Cardiac muscle cell (in vitro differentiated cells and primary cell): ENCODE measurements around the gene FCGR3A. TPM values are rescaled to one million over a fixed set of nuclear protein-coding genes. Genes with fewer than 3 reads are reported as not detected.

Source experiments
- DNase-seq, 2 donors: peaks; one replicate each; pipeline versions ENCODE4 v3.0.0 to v3.0.0-alpha.2; 2010 to 2017; ENCODE audit warnings: low read depth in 1 of 2, low spot score in 1 of 2
- H3K27ac ChIP-seq: fragments of 200-600 bp; sonication (generic); 2 replicates; pipeline ENCODE4 v1.5.1; 2016
- H3K27me3 ChIP-seq: fragments of 200-600 bp; sonication (generic); 2 replicates; pipeline ENCODE4 v1.6.0; 2016; ENCODE audit warnings: control low read depth
- H3K36me3 ChIP-seq: fragments of 200-600 bp; sonication (generic); 2 replicates; pipeline ENCODE4 v1.5.1; 2016; ENCODE audit warnings: control low read depth
- H3K4me1 ChIP-seq: fragments of 200-600 bp; sonication (generic); 2 replicates; pipeline ENCODE4 v1.8.1; 2017; ENCODE audit warnings: low read depth, mild to moderate bottlenecking, mixed run types
- H3K4me3 ChIP-seq: fragments of 200-600 bp; sonication (generic); 2 replicates; pipeline ENCODE4 v1.5.1; 2016; ENCODE audit warnings: mild to moderate bottlenecking
- H3K9me3 ChIP-seq: fragments of 200-600 bp; sonication (generic); 2 replicates; pipeline ENCODE4 v1.5.1; 2017; ENCODE audit warnings: low read depth, mild to moderate bottlenecking, control low read depth
- CTCF ChIP-seq: IDR thresholded peaks from 2 replicates; pipeline ENCODE4 v1.5.1; 2012; ENCODE audit warnings: low read depth, mild to moderate bottlenecking, low read length
- polyA plus RNA-seq: library from polyadenylated mRNA; unstranded; fragments of >200 nt; fragmentation: Nextera tagmentation; extraction: Ambion mirVana; gene quantifications from 2 replicates; pipeline ENCODE4 v1.2.1, GENCODE V29; 2016
- total RNA-seq: library from RNA; depleted of rRNA; stranded (reverse); fragments of >200 nt; gene quantifications from 2 replicates; pipeline ENCODE4 v1.2.3, GENCODE V29; 2016

Gene FCGR3A
- total and polyA plus RNA-seq, 2 experiments from 2014 or later = not detected

GRCh38 chr1:161499099-161500039 is 50.2 kb downstream of the FCGR3A start:
- Histone ChIP-seq H3K4me1 (no peaks in the 10 kb centered on the region), H3K36me3 (no peaks in the 10 kb centered on the region), H3K27ac (no peak overlapping the region), H3K27me3 (peaks cover 33% of the 10 kb centered on the region), H3K9me3 (no peaks in the 10 kb centered on the region), H3K4me3 (no peak overlapping the region)
- no peak for TF ChIP-seq CTCF
- DNase-seq = peak in 1 of 2 donors; percentile 39

- H3K4me1 ChIP-seq = no peaks in the 10 kb centered on the region
- no peak overlapping the region for H3K4me3 ChIP-seq
- no peaks in the 10 kb centered on the region for H3K9me3 ChIP-seq
- no peaks in the 10 kb centered on the region for H3K36me3 ChIP-seq
- peaks cover 37% of the 10 kb centered on the region for H3K27me3 ChIP-seq
- no peak for DNase-seq
- TF ChIP-seq CTCF = no peak
- no peak overlapping the region for H3K27ac ChIP-seq
Measured at GRCh38 chr1:161498646-161499045, 51.0 kb downstream of the FCGR3A start.

GRCh38 chr1:161497961-161498360 is 51.7 kb downstream of the FCGR3A start:
- no peak overlapping the region for H3K4me3 ChIP-seq
- no peak for DNase-seq
- no peaks in the 10 kb centered on the region for H3K9me3 ChIP-seq
- H3K4me1 ChIP-seq = no peaks in the 10 kb centered on the region
- H3K36me3 ChIP-seq = no peaks in the 10 kb centered on the region
- no peak overlapping the region for H3K27ac ChIP-seq
- peaks cover 37% of the 10 kb centered on the region for H3K27me3 ChIP-seq
- TF ChIP-seq CTCF = no peak

DNA sequence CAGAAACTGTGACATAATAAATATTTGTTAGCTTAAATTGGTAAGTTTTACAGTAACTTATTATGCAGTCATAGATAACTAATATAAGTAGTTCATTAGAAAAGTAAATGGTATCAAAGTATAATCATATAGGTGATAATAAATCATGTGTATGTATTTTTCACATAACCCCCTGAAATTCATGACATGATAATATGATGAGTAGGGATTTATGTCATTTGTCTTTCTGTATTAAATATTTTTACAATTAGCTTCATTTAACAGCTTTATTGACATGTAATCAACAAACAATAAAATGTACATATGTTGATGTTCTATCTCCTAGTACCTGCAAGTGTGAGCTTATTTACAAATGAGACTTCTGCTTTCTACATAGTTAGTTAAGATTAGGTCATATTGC is 54.1 kb downstream of the FCGR3A start:
- Histone ChIP-seq H3K4me1 (no peaks in the 10 kb centered on the region), H3K36me3 (no peaks in the 10 kb centered on the region), H3K9me3 (no peaks in the 10 kb centered on the region), H3K4me3 (no peak overlapping the region), H3K27me3 (peaks cover 47% of the 10 kb centered on the region), H3K27ac (no peak overlapping the region)
- DNase-seq = no peak
- no peak for TF ChIP-seq CTCF

GRCh38 chr1:161494091-161494735 is 55.4 kb downstream of the FCGR3A start:
- TF ChIP-seq CTCF = no peak

More at GRCh38 chr1:161494091-161494735, 55.4 kb downstream of the FCGR3A start:
- peak in 1 of 2 donors; percentile 43 for DNase-seq
- H3K9me3 ChIP-seq = no peaks in the 10 kb centered on the region
- no peaks in the 10 kb centered on the region for H3K36me3 ChIP-seq
- H3K27me3 ChIP-seq = peaks cover 46% of the 10 kb centered on the region
- H3K4me1 ChIP-seq = no peaks in the 10 kb centered on the region
- H3K27ac ChIP-seq = no peak overlapping the region
- no peak overlapping the region for H3K4me3 ChIP-seq
